ENCODE data around the gene FGF2. TPM values are rescaled to one million over a fixed set of nuclear protein-coding genes. Genes with fewer than 3 reads are reported as not detected.
"Not testable (repeated sequence)": the region's sequence is repeated elsewhere in the genome, so short reads cannot be mapped to it uniquely, and the experiment has no call there.

Gene FGF2
- total RNA-seq, 4 donors from 2014 or later = 32.5 to 54.7 (median 41.8) TPM

DNA sequence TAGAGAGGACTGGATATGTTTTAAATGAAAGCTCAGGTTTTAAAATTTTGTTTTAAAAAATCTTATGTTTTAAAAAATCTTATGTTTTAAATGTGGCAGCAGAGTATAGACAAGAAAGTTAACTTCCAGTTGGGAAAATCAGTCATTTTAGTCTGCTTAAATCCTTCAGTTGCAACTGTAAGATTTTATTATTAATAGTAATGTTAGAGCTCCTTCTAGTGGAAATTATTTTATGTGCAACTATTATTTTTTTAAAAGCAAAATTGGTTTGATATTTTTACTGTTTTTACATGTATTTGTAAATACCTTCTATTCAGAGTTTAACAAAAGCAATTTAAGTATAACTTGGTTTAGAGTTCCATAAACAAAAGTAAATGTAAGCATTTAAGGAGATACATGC is 104.2 kb downstream of the FGF2 start:
- H3K9me3 ChIP-seq = no peaks in the 10 kb centered on the region
- H3K36me3 ChIP-seq = peaks cover 0 to 68% of the 10 kb centered on the region in 2 donors
- no peaks in the 10 kb centered on the region for H3K27me3 ChIP-seq
- no peak for ATAC-seq
- H3K4me3 ChIP-seq = no peak overlapping the region
- no peaks in the 10 kb centered on the region for H3K4me1 ChIP-seq
- TF ChIP-seq POLR2AphosphoS5 (IDR thresholded peaks at IDR 0.05) = no peak
- TF ChIP-seq, protein P1, sequence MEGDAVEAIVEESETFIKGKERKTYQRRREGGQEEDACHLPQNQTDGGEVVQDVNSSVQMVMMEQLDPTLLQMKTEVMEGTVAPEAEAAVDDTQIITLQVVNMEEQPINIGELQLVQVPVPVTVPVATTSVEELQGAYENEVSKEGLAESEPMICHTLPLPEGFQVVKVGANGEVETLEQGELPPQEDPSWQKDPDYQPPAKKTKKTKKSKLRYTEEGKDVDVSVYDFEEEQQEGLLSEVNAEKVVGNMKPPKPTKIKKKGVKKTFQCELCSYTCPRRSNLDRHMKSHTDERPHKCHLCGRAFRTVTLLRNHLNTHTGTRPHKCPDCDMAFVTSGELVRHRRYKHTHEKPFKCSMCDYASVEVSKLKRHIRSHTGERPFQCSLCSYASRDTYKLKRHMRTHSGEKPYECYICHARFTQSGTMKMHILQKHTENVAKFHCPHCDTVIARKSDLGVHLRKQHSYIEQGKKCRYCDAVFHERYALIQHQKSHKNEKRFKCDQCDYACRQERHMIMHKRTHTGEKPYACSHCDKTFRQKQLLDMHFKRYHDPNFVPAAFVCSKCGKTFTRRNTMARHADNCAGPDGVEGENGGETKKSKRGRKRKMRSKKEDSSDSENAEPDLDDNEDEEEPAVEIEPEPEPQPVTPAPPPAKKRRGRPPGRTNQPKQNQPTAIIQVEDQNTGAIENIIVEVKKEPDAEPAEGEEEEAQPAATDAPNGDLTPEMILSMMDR (IDR thresholded peaks at IDR 0.05) = peak; percentile 30 to 70 (median 56)
- H3K27ac ChIP-seq = no peak overlapping the region

GRCh38 chr4:122932763-122933162 is 106.1 kb downstream of the FGF2 start:
- peaks cover 0 to 86% of the 10 kb centered on the region in 2 donors for H3K36me3 ChIP-seq
- H3K27ac ChIP-seq = no peak overlapping the region
- no peak for ATAC-seq
- H3K27me3 ChIP-seq = no peaks in the 10 kb centered on the region
- H3K4me3 ChIP-seq = no peak overlapping the region
- H3K9me3 ChIP-seq = no peaks in the 10 kb centered on the region
- H3K4me1 ChIP-seq = no peaks in the 10 kb centered on the region
- TF ChIP-seq, protein P1 (IDR thresholded peaks at IDR 0.05) = no peak
- no peak for TF ChIP-seq EP300 (IDR thresholded peaks at IDR 0.05)
- no peak for TF ChIP-seq POLR2AphosphoS5 (IDR thresholded peaks at IDR 0.05)
- TF ChIP-seq POLR2A (IDR thresholded peaks at IDR 0.05) = no peak

DNA sequence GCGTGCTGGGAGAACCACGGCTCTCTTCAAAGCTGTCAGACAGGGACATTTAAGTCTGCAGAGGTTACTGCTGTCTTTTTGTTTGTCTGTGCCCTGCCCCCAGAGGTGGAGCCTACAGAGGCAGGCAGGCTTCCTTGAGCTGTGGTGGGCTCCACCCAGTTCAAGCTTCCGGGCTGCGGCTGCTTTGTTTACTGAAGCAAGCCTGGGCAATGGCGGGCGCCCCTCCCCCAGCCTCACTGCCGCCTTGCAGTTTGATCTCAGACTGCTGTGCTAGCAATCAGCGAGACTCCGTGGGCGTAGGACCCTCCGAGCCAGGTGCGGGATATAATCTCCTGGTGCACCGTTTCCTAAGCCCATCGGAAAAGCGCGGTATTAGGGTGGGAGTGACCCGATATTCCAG is 118.5 kb downstream of the FGF2 start:
- H3K27ac ChIP-seq, H3K4me3 ChIP-seq, H3K27me3 ChIP-seq, ATAC-seq, H3K4me1 ChIP-seq, H3K9me3 ChIP-seq: not testable (repeated sequence)
- H3K36me3 ChIP-seq = peaks cover 0 to 52% of the 10 kb centered on the region in 2 donors
- no CpG with 5 or more reads among the region's 17 CpGs for WGBS, 2 donors (ENCODE audit: low coverage in 1 of 2)

- Histone ChIP-seq H3K27ac (no peak overlapping the region), H3K36me3 (peaks cover 0 to 62% of the 10 kb centered on the region in 2 donors), H3K27me3 (no peaks in the 10 kb centered on the region), H3K4me3 (no peak overlapping the region), H3K9me3 (no peaks in the 10 kb centered on the region), H3K4me1 (no peaks in the 10 kb centered on the region)
- 90 to 91% methylated on average over 1 of the region's 1 CpG for WGBS, 2 donors (ENCODE audit: low coverage in 1 of 2)
- ATAC-seq = no peak
- TF ChIP-seq, protein P1 (IDR thresholded peaks at IDR 0.05) = no peak
- no peak for TF ChIP-seq POLR2AphosphoS5 (IDR thresholded peaks at IDR 0.05)
- no peak for TF ChIP-seq EP300 (IDR thresholded peaks at IDR 0.05)
- no peak for TF ChIP-seq POLR2A (IDR thresholded peaks at IDR 0.05)
These were observed 119.5 kb downstream of the FGF2 start for GRCh38 chr4:122946142-122946541.

Other genes starting within 250 kb of the FGF2 start
- gene IL21, start 205.8 kb upstream of the FGF2 start, total RNA-seq = under 1 TPM in 1 of 4 donors, not detected in 3; 0.12 TPM
- 1 to 10 TPM; 4.7 to 7.3 (median 5.9) TPM for gene BBS12, start 94.1 kb upstream of the FGF2 start, total RNA-seq
- 1 to 10 TPM; 1.9 to 7.8 (median 4.4) TPM for gene NUDT6, start 95.8 kb downstream of the FGF2 start, total RNA-seq